ENCODE measurements around the gene ZBTB12.

ZBTB12 gene

GRCh38 chr6:31896856-31897611, 4.9 kb downstream of the ZBTB12 start:
- no peak for DNase-seq

GRCh38 chr6:31896493-31896855, 5.4 kb downstream of the ZBTB12 start:
- DNase-seq: no peak

- DNase-seq: no peak
These were observed 9.1 kb downstream of the ZBTB12 start for GRCh38 chr6:31892821-31893220.

DNA sequence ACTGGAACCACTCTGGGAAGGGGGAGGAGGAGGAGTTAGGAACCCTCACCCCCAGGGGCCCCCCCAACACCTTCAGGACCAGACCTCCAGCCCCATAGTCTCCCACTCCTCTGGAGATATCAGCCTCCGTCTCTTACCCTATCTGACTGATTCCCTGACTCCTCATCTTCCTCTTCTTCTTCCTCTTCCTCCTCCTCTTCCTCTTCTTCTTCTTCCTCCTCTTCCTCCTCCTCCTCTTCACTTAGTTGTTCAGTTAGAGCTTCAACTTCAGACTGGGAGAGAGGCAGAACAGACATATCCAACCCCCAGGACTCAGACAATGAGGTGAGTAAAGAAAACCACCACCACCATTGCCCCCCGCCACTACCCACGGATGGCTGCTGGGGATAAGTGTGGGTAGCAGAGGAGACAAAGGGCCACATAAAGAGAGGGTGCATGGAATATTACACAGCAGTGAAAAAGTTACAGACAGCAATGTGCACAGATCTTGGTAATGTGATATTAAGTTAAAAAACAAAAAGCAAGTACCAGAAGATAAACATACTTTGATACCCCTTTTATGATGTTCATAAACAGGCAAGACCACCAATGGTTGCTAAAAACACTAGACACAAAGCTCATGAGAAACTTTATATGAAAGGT, 12.4 kb downstream of the ZBTB12 start:
- no peak for DNase-seq

GRCh38 chr6:31888276-31889258, 13.3 kb downstream of the ZBTB12 start:
- DNase-seq: no peak

DNA sequence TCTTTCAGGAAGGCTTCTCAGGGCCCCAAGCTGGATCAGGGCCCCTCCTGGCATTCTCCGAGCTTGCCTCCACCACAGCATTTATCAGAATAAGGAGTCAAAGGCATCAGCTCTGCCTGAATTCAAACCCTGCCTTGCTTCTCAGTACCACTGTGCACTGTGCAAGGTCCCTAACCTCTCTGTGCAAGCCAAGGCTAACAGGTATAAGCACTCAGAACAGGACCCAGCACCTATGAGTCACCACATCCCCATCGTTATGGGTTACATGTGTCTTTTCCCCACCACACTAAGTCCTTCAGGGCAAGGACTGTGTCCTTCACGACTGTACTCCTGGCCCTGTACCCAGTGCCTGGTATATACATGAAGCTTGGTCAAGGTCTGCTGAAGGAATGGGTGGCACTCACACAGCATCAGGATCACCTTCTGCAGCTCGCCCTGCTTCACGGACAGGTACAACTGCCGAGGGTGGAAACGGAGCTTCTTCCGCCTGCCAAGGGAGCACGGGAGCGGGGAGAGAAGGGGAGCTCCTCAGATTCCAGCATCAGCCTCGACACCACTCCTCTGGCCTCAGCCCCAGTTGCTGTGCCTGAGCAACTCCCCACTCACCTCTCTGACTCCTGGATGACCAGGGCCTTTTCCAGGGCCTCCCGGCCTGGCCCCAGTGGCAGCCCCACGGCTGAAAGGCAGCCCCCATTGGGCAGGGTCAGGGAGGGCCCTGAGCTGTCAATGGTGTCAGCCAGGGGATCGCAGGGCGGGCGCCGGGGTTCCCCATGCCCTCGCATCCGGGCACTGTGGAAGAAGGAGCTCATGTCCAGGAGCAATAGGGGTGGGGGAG, 14.5 kb downstream of the ZBTB12 start:
- DNase-seq: no peak

DNA sequence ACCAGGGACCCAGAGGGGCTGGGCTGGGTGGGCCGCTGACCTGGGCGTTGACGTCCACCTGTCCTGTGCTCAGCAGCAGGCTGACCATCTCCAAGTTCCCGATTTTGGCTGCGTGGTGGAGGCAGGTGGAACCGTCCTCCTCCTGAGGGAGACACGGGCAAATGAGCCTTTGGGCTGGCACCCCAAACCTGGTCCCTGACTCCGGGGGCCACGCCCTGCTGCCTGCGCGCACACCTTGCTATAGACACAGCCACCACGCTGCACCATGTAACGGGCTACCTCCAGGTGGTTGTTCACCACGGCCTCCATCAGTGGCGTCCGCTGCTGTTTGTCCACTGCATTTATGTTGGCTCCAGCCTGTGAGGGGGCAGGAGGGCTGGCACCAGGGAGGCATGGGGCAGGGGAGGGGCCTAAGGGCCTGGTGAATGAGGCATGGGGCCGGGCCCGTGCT, 15.3 kb downstream of the ZBTB12 start:
- DNase-seq: no peak

GRCh38 chr6:31884528-31885035, 17.3 kb downstream of the ZBTB12 start:
- DNase-seq: no peak

DNA sequence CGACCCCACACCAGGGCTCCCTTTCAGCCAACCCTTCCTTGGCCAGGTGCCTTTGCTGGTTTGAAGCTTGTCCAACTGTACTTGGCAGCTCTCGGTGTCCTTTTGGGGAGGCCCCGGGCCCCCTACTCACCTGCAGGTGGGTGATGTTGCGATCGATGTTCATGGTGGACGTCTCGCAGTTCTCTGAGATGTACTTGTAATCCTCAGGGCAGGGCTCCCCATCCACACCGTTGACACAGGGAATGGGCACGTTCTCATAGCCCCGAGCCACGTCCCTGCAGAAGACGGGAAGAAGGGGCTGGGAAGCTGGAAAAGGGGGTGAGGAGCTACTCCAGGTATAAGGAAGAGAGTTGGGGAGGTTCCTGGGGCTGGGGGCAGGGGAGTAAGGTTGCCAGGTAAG, 18.2 kb downstream of the ZBTB12 start:
- no peak for DNase-seq

DNA sequence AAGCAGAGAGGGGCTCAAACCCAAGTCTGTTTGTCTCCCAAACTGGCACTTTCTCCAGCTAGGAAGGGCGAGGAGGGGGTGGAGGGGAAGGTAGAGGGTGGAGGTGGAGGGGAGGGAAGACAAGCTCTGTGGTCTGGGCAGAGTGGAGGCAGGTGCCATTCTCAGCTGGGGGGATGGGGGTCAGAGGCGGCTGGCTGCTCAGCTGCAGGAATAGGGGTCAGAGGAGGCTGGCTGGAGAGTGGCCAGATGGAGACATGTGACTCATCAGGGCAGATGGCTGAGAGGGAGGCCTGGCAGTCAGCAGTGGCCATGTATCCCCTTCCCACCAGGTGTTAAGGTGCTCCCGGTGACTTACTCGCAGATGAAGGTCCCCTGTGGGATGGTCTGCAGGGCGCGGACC, 19.5 kb downstream of the ZBTB12 start:
- no peak for DNase-seq

DNA sequence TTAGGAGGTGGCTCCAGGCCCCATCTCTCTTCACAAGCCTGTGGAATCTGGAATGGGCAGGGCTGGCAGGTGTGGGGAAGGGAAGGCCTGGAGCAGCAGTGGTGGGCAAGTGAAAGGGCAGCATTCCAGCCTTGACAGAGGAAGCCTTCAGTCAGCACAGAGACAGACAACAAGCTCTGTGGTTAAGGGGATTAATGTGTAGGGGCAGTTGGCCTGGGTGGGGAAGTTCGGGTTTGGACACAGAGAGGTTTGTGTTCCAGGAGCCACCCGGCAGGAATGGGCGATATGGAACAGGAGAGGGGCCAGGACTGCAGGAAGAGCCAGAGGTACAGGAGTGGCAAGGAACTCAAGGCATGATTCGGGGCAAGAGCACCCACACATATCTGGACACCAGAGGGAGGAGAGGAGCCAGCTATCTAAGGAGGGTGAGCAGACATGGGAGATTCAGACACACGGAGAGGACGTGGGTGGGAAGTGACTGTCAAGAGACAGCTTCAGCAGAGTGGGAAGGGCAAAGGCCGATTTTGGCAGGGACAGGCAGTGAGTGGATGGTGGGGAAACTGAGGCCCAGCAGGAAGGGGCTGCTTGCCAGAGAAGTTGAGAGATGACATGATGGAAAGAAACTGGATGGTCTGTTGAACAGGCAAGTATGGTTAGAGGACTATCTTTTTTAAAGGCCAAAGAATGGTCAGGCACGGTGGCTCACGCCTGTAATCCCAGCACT, 20.6 kb downstream of the ZBTB12 start:
- DNase-seq: no peak

DNA sequence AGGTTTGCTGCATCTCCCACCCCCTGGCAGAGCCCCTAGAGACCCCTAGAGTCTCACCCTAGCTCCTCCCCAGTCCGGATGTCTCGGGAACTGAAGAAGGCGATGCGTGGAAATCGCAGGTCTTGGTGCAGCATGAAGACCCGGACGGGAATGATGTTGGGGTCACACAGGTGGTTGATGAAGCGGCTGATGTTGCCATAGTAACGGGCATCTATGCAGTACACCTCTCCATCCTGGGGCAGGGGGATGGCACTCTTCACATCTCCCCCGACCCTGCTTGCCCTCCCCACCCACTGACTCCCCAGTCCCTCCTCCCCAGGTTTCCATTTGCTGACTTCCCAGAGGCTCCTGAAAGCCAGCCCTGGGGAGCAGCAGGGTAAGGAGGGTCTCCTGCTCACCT, 21.3 kb downstream of the ZBTB12 start:
- DNase-seq: no peak

GRCh38 chr6:31879901-31880300, 22.0 kb downstream of the ZBTB12 start:
- DNase-seq: no peak

DNA sequence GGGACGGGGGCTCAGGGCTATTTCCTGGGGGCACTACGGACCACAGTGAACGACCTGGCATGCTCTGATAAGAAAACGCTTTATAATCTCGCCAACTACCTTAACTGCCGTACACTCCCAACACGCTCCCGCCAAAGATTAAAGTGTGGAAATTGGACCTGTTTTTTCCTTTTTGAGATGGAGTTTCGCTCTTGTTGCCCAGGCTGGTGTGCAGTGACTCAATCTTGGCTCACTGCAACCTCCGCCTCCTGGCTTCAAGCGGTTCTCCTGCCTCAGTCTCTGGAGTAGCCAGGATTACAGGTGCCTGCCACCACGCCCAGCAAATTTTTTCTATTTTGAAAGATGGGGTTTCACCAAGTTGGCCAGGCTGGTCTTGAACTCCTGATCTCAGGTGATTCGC, 22.7 kb downstream of the ZBTB12 start:
- DNase-seq: no peak

DNA sequence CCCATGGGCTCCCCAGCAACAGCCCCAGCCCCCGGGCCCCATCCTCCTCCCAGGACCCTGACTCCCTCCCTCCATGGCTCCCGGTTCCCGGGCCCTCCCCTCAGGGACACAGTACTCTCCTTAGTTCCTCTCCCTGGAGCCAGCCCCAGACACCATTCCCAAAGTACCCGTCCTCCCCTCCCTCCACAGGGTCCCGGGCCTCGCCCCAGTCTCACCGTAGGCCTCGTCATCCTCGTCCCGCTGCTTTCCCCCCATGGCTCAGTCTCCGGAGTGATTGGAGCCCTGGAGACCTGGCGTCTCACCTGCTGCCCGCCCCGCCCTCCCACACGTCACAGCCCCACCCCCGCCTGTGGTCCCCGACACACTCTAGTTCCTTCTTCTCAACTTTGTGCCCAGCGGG, 23.2 kb downstream of the ZBTB12 start, which contains the start of gene SLC44A4:
TSS of gene SLC44A4 (minus strand) at position 272 of the 400 bp plus-strand sequence. CDS start at position 255, 17 bp downstream.
- DNase-seq: no peak

DNA sequence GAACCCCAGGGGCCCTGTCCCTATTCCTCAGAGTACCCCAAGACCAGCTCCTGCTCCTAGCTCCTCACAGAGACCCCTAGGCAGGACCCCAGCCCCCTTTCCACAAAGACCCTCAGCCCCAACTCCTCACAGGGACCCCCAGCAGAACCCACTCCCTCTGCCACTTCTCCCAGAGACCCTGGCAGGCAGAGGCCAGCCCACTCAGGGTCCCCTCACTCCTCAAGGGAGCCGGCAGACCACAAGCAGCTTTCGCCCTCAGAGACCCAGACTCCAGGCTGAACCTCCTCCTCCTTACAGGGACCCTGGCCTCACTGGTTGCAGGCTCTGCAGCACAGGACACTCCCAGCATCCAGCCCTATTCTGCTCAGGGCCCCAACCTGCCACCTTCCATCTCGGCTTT, 23.7 kb downstream of the ZBTB12 start:
- DNase-seq: no peak

GRCh38 chr6:31877651-31878161, 24.2 kb downstream of the ZBTB12 start:
- no peak for DNase-seq

- DNase-seq: no peak
These were observed 24.7 kb downstream of the ZBTB12 start for GRCh38 chr6:31877125-31877650.

DNA sequence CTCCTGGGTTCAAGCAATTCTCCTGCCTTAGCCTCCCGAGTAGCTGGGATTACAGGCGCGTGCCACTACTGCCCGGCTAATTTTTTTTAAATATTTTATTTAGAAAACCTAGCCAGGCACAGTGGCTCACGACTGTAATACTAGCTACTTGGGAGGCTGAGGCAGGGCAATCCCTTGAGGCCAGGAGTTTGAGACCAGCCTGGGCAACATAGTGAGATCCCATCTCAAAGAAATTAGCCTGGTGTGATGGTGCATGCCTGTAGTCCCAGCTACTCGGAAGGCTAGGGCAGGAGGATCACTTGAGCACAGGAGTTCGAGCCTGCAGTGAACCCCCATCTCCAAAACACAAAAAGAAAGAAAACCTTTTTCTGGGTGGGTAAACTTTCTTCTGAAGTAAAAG, 25.5 kb downstream of the ZBTB12 start:
- no peak for DNase-seq

DNA sequence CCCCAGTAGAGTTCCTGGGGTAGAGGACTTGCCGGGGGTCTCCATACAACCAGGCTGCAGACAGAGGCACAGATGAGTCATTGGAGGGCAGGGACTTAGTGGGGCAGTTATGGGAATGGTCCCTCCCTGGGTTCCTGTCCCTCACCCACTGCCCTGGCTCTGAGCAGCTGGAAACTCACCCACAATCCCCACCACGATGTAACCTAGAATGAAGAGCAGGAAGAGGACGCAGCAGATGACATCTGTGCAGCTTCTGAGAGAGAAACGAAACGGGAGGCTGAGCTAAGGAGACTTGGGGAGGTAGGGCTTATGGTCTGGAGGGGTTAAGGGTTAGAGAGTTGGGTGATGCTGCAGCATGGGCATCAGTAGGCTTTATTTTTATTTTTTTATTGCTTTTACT, 26.0 kb downstream of the ZBTB12 start:
- DNase-seq: no peak
